NCI-H2227 treated with DMSO at 0.1 percent for 48 hours (cell line): ENCODE data around the gene MRPL36.
"Not testable (repeated sequence)": the region's sequence is repeated elsewhere in the genome, so short reads cannot be mapped to it uniquely, and the experiment has no call there.

Source experiments
- DNase-seq: peaks from one replicate; lab custom pipeline; 2025; lab: John Stamatoyannopoulos, UW

MRPL36 gene

GRCh38 chr5:1832511-1833250, 33.0 kb upstream of the MRPL36 start:
- DNase-seq = no peak

- no peak for DNase-seq
These were observed 32.2 kb upstream of the MRPL36 start for GRCh38 chr5:1831677-1832313.

GRCh38 chr5:1831257-1831656, 31.6 kb upstream of the MRPL36 start:
- no peak for DNase-seq

GRCh38 chr5:1830571-1831228, 31.1 kb upstream of the MRPL36 start:
- no peak for DNase-seq

GRCh38 chr5:1827886-1828397, 28.3 kb upstream of the MRPL36 start:
- DNase-seq = no peak

GRCh38 chr5:1827025-1827885, 27.6 kb upstream of the MRPL36 start:
- DNase-seq = no peak

GRCh38 chr5:1826235-1826980, 26.8 kb upstream of the MRPL36 start:
- DNase-seq = no peak

GRCh38 chr5:1824903-1825841, 25.5 kb upstream of the MRPL36 start:
- no peak for DNase-seq

GRCh38 chr5:1824109-1824821, 24.6 kb upstream of the MRPL36 start:
- no peak for DNase-seq

- DNase-seq = no peak
These were observed 23.9 kb upstream of the MRPL36 start for GRCh38 chr5:1823381-1824034.

- no peak for DNase-seq
These were observed 22.2 kb upstream of the MRPL36 start for GRCh38 chr5:1821862-1822261.

GRCh38 chr5:1820926-1821325, 21.3 kb upstream of the MRPL36 start:
- no peak for DNase-seq

GRCh38 chr5:1820381-1820780, 20.7 kb upstream of the MRPL36 start:
- DNase-seq = no peak

GRCh38 chr5:1819458-1819857, 19.8 kb upstream of the MRPL36 start:
- DNase-seq = no peak

GRCh38 chr5:1818784-1819183, 19.1 kb upstream of the MRPL36 start:
- no peak for DNase-seq

GRCh38 chr5:1817261-1818043, 17.8 kb upstream of the MRPL36 start:
- no peak for DNase-seq

- not testable (repeated sequence) for DNase-seq
These were observed 17.0 kb upstream of the MRPL36 start for GRCh38 chr5:1816495-1817089.

GRCh38 chr5:1815881-1816292, 16.2 kb upstream of the MRPL36 start:
- no peak for DNase-seq
